ENCODE results near the gene AGPAT3.
A peak's percentile ranks its signal among the peaks of the same experiment; 100 is the strongest.

Gene AGPAT3

GRCh38 chr21:43958364-43959158, 93.5 kb downstream of the AGPAT3 start:
- no peak for DNase-seq

- no peak for DNase-seq
Observed at GRCh38 chr21:43959231-43960116, 94.5 kb downstream of the AGPAT3 start.

GRCh38 chr21:43961382-43961909, 96.4 kb downstream of the AGPAT3 start:
- DNase-seq = no peak

DNA sequence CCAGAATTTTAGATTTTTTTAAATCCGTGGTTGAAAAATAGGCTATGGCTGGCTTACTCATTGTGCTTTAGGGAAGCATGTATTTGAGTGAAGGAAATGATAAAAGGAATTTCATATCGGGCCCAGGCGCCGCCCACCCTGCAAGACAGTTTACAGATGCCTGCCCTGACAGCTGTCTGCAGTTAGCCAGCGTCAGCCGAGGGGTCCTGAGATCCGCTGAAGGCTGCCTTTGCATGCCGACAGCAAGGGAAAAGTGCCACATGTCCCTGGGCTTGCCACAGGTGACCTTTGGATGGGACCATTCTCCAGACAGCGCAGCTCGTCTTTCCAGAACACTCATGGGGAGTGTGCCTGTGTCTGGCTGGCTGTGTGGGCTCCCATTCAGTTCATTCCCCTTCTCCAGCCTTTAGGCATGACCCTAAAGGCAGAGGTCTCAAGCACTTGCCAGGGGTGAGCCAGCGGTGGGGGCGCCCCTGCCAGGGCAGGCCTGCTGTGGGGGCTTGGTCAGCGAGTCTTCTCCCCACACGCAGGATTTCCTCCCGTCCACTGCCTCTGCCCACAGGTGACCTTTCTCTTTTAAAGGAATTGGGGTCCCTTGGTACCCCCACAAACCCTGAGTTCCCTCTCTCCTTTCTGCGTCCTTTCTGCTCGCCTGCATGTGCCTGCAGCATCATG, 101.0 kb downstream of the AGPAT3 start:
- DNase-seq = no peak

- no peak for DNase-seq
Observed at GRCh38 chr21:43966946-43967512, 102.0 kb downstream of the AGPAT3 start.

DNA sequence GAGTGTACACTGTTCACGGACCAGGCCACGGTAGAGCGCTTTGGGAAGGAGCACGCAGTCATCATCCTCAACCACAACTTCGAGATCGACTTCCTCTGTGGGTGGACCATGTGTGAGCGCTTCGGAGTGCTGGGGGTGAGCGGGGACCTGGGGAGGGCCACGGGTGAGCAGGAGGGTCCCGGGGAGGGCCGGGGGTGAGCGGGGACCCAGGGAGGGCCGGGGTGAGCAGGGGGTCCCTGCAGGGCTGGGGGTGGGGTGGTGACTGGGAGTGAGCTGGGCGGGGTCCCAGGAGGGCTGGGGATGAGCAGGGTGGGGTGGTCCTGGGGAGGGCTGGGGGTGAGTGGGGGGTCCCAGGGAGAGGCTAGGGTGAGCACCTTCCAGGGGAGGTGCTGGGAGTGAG, 103.0 kb downstream of the AGPAT3 start:
- DNase-seq = no peak

DNA sequence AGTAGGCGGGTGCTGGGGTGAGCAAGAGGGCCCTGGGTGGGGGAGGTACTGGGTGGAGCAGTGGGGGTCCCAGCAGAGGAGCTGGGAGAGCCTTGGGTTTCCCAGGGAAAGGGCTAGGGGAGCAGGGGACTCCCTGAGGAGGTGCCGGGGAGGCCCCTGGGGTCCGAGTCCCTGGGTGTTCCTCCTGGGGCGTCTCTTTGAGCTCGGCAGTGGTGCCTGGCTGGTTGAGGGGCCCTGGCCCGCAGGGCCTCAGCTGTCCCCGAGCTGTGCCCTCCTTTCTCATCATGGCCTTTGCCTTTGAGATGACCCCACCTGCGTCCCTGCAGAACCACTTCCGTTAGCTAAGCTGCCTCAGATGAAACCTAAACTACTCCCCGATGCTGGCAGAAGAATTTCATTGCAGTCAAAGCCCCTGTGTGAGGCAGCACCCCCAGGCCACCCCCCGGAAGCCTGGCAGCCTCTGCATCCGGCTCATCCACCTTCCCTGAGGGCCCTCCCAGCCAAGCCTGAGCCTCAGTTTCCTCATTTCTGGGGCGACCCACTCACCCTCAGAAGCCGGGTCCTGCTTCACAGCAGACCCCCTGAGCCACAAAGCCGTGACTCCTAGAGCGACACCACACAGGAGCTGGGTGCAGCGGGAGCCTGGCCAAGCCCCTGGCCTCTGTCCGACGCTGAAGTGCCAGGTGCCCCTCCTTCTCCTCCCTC, 103.5 kb downstream of the AGPAT3 start:
- DNase-seq = no peak

DNA sequence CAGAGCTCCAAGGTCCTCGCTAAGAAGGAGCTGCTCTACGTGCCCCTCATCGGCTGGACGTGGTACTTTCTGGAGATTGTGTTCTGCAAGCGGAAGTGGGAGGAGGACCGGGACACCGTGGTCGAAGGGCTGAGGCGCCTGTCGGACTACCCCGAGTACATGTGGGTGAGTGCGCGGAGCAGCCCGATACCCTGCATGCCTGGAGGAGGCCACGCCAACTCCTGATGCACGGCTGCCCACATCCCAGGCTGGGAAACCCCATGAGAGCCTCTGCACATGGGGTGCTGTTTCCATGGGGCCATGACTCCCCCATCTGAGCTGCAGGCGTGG, 104.1 kb downstream of the AGPAT3 start:
- no peak for DNase-seq

DNA sequence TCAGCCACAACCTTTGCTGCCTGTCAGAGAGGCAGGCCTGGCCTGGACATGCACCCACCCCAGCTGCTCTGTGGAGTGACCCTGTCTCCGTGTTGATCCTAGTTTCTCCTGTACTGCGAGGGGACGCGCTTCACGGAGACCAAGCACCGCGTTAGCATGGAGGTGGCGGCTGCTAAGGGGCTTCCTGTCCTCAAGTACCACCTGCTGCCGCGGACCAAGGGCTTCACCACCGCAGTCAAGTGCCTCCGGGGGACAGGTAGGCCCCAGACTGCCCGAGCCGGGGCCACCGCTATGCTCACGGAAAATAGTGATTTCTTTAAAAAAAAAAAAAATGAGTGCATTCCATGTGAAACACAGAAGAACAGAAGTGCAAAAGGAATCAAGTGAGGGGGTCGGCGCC, 105.5 kb downstream of the AGPAT3 start:
- DNase-seq = no peak

GRCh38 chr21:43971201-43971991, 106.4 kb downstream of the AGPAT3 start:
- DNase-seq = no peak

GRCh38 chr21:43971992-43972255, 106.9 kb downstream of the AGPAT3 start:
- DNase-seq = no peak

GRCh38 chr21:43972850-43973633, 108.0 kb downstream of the AGPAT3 start:
- no peak for DNase-seq

DNA sequence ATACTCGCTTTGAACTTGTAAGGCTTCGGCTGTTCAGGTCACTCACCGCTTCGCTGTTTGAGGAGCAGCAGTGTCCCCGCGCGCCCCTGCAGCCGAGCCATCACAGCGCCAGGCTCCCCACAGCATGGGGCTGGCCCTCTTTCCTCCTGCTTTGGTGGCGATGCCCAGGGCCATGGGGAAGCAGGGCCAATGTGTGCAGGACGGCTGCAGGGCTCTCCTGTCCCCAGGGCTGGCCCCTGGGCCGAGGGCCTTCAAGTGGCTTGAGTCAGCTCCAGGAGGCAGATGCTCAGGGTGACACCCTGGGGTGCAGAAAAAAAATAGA, 108.6 kb downstream of the AGPAT3 start:
- no peak for DNase-seq

DNA sequence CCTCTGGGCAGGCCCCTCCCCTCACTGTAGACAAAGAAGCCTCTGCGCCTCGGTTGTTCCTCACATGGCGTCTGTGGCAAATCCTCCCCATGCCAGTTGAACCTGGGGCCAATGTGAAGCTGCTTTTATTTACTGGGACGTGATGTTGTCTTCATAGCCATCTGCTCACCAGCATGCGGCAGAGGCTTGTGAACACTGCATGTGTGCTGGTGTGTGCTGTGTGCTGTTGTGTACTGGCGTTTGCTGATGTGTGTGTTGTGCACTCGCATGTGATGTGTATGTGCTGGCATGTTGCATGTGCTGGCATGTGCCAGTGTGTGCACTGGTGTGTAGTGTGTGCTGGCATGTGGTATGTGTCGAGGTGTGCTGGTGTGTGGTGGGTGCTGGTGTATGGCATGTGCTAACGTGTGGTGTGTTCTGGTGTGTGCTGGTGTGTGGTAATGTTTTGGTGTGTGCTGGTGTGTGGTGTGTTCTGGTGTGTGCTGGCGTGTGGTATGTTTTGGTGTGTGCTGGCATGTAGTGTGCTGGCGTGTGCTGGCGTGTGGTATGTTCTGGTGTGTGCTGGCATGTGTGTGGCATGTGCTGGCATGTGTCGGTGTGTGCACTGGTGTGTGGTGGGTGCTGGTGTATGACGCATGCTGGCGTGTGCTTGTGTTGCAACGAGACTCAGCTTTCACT, 109.9 kb downstream of the AGPAT3 start:
- DNase-seq = no peak

- peak; percentile 11 to 36 for DNase-seq
Observed at GRCh38 chr21:43975469-43976098, 110.6 kb downstream of the AGPAT3 start.

DNA sequence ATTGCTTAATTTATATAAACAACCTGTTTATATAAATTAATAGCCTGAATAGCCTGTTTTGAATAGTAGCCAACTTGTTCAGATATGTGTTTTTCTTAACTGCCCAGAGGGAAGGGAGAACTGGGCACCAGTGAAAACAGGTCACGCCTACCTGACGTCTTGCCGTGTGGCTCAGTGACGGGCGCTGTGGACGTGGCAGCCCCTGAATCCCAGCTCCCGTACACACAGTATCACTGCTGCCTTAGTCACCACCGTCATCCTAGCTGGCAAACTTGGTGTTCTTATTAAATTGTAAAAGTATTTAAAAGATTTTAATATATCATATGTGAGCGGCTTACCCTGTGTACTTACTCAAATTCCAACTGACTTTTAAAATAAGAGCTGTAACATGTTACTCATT, 111.6 kb downstream of the AGPAT3 start:
- DNase-seq = no peak

DNA sequence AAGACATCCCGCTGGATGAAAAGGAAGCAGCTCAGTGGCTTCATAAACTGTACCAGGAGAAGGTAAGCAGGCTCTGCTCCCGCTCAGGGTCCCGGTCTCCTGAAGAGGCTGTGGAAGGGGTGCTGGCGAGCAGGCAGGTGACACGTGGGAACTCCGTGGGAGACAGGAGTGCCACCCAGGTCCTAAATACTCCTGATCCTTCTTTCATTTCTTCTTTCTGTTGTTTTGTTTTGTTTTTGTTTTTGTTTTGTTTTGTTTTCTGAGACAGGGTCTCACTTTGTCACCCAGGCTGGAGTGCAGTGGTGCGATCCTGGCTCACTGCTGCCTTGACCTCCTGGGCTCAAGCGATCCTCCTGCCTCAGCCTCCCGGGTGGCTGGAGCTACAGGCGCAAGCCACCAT, 113.0 kb downstream of the AGPAT3 start:
- no peak for DNase-seq

GRCh38 chr21:43979654-43980053, 114.6 kb downstream of the AGPAT3 start:
- no peak for DNase-seq

- DNase-seq = no peak
Observed at GRCh38 chr21:43981151-43981870, 116.3 kb downstream of the AGPAT3 start.

- DNase-seq = no peak
Observed at GRCh38 chr21:43981871-43982210, 116.8 kb downstream of the AGPAT3 start.
